CD4-positive, alpha-beta T cell treated with Interleukin-17A for 1 hour (primary cell): ENCODE results near the gene APOB.

Source experiments
- DNase-seq: peaks from one replicate; pipeline ENCODE4 v3.0.0-alpha.2; 2020

Gene APOB

DNA sequence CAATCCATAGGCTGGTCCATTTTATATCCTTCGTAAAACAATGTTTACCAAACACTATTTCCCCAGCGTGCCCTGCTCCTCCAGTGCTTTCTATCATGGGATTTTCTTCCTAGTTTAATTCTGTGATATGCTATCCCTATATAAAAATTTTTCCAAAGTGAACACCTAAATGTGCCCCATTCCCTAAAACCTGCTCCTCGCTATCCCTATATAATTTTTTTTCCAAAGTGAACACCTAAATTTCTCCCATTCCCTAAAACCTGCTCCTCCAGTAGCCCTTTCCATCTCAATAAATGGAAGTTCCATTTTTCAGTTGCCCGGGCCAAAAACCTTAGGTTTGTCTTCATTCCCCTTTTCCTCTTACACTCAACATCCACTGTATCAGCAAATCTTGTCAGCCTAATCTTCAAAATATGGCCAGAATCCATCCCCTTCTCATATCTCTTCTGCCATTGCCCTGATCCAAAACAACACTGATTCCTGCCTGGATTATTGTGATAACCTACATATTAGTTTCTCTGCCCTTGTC is 26.1 kb downstream of the APOB start:
- DNase-seq: no peak

DNA sequence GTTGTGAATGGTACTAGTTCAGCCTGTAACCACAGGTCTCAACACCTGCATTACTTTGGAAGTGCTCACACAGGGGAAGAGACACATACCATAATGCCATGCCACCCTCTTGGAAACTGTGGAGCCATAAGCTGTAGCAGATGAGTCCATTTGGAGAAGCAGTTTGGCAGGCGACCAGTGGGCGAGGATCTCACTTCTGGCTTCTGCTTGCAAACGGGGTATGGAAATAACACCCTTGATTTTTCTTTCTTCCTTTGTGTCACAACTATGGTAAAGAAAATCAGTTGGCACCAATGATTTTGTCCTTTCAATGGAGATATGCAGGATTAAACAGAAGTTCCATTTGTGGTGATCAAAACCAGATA is 28.6 kb downstream of the APOB start:
- no peak for DNase-seq

DNA sequence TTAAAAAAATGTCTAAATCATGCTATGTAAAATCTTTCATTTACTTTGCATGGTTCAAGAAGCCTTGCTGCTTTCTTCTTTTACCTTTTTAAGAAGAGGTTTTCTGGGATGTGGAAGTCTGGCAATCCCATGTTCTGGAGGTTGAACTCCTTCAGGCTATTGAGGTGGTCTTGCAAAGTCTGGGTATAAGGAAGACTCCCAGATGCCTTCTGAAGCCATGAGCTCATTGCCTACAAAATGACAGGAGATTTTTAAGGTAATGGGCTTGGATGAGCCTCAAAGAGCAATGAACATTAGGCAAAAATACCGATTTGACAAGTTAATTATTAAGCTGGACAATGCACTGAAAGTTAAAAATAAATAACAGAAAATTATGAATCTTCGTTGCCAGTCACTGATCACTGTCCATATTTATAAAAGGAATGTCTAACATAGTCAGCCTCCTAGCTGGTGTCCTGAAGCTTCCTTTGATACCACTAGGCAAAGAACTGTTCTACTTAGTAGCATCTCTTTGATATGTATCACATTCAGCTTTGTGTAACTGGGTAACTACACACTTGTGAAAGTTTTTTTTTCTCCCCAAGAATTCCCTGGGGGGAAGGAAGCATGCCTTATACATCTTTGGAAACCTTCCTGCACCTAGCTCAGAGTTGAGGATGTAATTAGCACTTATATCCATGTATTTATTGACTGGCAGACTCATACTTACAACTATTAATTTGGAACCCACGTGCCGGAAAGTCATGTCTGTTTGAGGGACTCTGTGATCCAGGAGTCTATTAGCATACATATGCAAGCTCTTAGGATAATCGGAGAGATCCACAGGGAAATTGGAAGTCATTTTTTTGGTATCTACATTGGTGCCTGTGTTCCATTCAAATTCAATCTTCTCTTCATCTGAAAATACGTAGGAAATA is 29.3 kb downstream of the APOB start:
- no peak for DNase-seq

DNA sequence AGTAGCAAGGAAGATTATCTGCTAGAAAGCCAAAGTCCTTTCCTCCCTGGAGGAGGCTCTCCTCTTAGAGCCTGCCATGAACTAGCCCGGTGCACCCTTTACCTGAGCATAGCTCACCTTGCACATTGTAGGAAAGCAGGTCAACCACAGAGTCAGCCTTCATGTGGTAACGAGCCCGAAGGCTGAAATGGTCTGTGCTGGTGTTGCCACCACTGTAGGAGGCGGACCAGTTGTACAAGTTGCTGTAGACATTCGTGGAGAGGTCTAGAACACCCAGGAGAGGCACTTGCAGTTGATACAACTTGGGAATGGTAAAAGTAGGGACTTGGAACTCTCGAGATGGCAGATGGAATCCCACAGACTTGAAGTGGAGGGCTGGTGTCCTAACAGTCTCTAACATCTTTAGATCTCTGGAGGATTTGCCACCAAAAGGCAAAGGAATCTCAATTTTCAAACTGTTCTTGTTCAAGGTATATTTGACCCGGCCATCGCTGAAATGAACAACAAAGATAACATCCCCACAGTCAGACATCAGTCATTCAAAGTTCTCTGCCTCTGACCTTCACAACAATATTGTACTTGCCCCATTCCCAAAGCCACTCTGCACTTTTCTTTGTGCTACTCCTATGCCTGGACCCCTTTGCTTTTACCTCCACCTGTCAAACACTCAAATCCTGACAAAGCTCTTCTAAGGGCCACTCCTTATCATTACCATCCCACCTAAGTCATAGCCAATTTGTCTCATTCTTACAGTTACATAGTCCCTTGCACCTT is 30.6 kb downstream of the APOB start:
- no peak for DNase-seq

DNA sequence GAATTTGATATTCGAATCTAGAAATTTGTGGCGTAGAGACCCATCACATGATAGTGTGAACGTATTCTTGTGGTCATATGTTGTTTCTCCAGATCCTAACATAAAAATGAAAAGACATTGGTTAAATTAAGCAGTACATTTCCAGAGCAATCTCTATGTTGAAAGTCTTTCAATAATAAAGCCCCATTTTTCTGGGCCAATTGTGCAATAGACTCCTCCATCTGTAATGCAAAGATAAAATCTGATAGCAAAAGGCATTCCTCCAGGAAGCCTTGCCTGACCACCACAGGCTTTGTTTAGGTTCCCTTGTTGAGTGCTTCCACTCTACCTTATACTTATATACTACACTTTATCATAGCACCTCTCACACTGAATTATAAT is 31.3 kb downstream of the APOB start:
- DNase-seq: no peak

DNA sequence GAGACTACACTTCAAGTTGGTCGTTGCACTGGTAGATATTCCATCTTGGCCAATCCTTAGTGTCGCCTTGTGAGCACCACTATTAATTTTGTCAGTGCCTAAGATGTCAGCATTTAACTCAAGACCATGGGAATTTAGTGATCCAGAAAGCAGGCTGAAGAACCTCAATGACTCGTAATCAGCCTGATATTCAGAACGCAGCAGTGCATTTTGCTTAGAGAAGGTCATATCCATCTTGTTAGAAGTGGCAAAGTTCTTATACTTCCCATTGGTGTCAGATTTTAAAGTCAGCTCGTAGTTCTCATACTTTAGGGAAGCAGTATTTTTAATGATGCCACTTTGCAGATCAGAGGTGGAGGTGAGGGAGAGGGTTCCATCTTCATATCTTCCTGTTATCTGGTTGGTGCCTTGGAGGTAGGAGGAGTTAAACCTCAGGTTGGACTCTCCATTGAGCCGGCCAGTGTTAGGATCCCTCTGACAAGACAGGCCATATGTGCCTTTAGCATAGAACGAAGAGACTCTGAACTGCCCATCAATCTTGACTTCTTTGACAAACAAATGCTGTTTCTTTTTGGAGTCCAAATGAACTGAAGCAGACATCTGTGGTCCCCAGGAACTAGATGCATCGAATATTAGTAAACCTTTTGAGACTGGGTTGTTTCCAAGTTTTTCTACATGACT is 31.9 kb downstream of the APOB start:
- no peak for DNase-seq

DNA sequence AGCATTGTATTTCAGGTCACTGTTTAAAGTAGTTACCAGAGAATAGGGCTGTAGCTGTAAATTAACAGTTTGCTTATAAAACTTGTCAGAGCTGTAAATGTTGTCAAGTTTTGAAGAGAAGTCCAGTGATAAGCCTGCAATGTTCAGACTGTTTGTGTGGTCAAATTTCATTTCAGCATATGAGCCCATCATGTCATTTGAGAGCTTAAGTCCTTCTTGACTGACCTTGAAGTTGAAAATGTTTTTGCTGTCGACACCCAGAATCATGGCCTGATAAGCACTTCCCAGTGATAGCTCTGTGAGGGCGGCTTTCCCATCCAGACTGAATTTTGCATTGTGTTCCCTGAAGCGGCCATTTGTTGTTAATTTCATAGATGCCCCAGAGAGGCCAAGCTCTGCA is 32.4 kb downstream of the APOB start:
- DNase-seq: no peak

DNA sequence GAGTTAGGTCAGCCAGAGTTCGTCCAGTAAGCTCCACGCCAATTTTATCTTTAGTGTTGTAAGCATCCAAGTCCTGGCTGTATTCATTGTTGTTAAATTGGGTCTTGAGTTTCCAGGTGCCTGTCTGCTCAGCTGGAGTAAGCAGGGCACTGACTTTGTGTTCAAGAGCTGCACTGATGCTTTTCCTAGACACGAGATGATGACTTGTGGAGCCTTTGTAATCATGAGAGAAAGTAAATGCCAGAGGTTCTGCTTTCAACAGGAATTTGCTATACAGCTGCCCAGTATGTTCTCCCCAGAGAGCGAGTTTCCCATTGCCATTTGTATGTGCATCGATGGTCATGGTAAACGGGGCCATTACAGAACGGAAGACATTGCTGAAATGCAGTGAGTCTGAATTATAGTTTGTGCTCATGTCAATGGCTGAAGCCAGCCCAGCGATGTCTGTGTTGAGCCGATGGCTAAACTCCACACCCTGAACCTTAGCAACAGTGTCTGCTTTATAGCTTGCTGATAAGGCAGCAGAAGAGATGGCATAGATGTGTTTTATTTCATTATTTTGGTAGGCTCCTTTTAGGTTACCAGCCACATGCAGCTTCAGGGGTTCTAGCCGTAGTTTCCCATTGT is 32.9 kb downstream of the APOB start:
- DNase-seq: no peak

DNA sequence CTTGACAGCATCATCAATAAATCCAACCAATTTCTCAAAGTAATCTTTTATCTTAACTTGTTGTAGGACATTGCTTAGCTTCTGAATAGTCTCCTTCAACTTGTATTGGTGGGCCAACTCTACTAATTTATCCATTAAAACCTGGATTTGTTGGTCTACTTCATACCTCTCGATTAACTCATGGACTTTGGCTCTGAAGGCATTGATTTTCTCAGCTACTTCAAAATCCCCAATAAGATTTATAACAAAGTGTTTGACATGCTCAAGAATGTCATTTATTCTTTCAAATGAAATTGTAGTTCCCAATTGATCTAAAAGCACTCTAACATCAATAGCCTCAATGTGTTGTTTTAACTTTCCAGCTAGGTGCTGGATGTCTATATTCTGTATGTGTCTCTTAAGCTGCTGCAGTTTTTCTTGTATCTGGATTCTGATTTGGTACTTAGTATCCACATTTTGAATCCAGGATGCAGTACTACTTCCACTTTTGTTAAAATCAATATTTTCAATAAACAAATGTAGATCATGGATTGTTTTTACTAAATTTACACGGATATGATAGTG is 34.1 kb downstream of the APOB start:
- DNase-seq: no peak

DNA sequence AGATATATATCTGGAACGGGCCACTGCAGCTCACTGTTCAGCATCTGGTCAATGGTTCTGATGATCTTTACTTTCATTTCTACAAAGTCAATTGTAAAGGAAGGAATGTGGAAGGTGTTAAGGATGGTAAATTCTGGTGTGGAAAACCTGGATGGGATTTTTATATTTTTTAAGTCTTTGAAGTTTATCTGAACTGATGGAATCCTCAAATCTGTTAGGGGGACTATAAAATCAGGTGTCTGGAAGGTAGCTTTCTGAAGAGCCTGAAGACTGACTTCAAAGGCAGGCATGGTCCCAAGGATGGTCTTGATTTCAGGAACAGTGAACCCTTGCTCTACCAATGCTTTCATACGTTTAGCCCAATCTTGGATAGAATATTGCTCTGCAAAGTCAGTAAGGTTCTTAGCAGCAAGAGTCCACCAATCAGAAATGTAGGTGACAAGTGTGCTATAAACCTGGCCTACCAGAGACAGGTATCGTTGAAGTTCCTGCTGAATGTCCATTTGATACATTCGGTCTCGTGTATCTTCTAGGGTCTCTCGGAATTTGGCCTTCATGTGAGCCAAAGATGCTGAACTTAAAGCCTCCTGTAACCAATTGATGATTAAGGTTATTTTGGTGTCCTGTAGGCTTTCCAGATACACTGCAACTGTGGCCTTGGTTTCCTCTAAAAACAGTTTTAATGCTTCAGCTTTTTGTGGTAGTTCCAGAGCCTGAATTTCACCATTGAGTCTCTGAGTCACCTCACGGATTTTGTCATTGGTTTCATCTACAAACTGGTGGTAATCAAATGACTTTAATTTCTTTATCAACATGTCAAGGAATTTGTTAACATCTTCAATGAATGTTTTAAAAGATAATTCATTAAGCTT is 34.8 kb downstream of the APOB start:
- DNase-seq: no peak

DNA sequence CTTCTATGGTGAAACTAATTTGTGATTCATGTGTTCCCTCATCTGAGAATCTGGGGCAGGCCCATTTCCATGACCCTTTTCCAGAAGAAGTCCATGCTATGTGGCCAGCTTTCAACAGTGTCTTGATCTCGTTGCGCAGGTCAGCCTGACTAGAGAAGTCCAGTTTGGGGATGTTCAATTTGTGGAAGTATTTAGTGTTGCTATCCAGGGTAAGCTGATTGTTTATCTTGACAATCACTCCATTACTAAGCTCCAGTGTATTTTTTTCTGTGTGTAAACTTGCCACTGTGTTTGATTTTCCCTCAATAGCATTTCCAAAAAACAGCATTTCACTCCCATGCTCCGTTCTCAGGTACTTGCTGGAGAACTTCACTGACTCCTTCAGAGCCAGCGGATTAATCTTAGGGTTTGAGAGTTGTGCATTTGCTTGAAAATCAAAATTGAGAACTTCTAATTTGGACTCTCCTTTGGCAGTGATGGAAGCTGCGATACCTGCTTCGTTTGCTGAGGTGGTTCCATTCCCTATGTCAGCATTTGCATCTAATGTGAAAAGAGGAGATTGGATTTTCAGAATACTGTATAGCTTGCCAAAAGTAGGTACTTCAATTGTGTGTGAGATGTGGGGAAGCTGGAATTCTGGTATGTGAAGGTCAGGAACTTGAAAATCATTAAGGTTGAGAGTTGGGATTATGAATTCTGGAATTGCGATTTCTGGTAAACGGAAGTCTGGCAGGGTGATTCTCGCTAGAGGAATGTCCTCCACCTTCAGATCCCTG is 35.7 kb downstream of the APOB start:
- DNase-seq: no peak

DNA sequence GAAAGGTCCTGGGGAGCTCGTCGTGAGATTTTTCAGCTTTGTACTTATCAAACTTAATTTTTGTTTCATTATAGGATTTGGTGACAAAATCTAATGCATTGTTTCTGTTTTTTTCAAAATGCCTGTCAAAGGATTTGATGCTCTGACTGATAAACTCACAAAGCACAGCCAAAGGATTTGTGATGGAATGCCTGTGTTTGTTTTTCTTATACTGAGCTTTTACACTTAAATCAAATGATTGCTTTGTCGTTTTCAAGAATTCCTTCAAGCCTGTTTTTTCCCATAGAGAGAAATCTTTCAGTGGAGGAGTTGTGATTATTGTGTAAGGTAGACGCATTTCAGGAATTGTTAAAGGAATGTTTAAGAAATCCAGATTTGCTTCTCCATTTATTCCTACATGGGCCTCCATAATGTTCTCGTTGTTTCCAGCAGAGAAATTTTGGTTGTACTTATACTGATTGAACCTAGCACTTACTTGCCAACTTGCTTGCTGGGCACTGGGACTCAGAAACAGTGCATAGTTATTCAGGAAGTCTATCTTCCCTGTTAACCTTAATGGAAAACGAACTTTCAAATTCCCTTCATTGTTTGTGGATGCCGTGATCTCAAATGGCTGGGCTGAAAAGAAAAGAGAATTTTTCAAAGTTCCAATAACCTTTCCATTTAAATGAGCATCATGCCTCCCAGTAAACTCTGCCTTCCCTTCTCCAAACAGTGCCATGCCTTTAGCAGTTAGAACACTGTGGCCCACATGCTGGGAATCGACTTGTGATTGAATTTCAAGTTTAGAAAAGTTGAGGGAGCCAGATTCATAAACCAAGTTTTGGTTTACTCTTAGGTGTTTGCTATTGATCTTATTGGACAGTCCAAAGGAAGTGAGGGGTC is 36.5 kb downstream of the APOB start:
- no peak for DNase-seq

DNA sequence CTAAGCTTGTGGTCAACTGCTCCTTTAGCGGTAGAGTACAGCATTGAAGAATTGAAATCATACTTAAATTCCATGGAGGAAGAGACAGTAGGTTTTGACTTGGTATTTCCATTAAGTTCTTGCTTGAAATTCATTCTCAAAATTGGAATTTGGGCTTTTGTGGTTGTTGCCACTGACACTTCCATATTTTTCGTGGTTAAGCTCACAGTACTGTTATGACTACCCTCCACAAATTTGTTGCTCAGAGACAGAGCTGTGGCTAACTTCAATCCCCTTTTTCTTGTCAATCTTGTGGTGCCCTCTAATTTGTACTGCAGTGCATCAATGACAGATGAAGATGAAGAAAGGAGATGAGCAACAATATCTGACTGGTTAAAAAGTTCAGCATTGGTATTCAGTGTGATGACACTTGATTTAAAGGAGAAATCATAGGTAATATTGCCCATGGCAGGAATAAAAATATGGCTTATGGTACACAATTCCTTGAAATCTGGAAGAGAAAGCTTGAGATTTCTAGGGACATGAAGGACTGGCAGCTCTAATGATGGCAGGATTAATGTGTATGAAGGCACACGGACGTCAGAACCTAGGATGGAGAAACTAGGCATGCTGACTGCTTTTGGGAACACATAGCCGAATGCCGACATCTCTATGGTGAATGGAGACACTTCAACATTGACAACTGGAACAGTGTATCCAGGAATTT is 37.3 kb downstream of the APOB start:
- DNase-seq: no peak

DNA sequence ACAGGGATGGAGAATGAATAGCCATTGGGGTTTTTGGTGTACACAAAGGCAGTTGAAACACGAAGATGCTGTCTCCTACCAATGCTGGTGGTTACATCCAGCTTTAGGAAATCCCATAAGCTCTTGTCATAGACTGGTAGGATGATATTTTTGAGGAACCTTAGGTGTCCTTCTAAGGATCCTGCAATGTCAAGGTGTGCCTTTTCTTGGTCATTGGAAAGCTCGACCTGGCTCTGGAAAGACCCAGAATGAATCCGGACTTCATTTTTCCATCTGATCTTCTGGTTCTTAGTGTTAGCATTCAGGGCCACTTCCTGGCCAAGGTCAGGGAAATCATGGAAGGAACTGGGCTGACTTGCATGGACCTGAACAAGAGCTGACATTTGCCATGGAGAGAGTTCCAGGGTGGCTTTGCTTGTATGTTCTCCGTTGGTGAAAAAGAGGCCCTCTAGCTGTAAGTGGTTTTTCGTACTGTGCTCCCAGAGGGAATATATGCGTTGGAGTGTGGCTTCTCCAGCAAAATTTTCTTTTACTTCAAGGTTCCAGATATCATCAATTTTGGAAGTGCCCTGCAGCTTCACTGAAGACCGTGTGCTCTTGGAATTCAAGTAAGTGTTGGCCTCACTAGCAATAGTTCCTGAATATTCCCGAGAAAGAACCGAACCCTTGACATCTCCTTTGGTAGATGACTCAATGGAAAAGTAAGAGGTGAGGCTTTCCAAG is 38.0 kb downstream of the APOB start:
- no peak for DNase-seq

DNA sequence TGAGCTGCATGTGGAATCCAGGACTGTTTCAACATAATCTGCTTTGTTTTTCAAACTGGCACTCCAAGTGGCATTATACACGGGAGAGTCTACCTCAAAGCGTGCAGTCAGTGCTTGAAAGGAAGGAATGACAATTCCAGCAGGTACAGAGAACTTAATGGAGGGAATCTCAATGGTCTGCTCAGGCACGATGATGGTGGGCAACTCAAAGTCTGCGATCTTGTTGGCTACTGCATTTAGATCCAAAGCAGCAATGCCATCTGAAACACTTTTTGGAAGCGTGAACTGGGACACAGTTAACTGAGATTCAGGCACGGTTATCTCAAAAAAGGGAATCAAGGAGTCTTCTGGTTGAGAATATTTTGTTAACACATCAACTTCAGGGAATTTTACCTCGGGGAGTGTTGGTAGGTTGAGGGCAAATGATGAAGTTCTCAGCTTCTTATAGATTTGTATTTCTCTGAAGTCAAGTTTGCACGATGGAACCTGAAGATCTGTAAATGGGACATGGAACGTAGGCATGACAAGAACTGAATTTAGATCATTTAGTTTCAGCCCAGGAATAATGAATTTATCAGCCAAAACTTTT is 38.7 kb downstream of the APOB start:
- DNase-seq: no peak

DNA sequence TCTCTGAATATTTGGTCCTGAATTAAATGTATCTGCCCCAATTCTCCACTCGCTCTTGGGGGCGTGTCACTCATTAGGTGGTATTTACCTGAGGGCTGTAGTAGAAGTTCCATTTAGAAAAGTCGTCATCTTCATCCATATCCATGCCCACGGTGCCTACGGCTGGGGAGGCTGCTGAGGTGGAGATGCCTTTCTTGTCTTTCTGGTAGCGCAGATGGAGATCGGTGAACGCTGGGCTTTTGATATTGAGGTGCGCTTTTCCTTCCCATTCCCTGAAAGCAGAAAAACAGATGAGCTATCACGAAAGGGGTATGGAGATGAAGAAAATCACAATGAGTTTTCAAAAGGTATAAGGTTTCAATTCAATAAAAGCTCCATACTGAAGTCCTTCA is 39.7 kb downstream of the APOB start:
- no peak for DNase-seq

DNA sequence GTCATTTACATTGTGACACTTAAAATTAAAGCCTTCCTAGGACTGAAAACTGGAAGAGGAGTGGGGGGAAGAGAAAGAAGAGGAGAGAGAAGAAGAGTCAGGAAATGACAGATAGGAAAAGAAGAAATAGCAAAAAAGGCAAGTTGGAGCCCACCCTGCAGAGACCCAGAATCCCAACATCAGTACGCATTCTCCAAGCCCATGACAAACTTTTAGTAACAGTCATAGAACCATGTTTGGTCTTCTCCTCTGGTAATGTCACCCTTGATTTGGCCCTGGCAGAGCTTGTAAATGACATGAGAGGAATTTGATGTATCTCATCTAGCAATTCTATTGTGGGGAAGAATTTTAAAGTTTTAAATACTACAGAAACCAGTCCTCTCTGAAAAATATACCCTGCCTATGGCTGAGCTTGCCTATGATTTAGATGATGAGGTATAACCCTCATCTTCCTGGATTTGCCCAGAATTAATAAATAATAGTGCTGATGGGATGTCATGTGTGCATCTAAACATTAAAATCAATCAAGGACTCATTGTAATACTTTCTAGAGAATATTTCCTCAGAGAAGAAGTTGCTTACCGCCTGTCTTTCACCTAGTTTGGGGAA is 40.2 kb downstream of the APOB start:
- no peak for DNase-seq

DNA sequence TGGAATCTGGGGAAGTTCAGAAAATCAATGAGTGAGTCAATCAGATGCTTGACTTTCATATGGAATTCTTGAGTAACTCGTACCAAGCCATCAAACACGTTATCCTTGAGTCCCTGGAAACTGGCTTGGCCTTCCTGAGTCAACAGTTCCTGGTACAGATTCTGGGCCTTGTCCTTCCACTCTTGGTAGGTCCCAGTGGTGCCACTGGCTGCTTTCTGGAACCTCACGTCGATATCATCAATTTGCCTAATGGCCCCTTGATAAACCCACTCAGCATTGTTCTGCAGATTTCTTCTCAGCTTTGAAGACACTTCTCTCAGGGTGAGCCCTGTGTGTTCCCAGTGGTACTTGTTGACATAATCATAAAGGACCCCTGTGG is 41.1 kb downstream of the APOB start:
- no peak for DNase-seq
